ENCODE measurements around the gene MGAT2.
"Not testable (repeated sequence)": the region's sequence is repeated elsewhere in the genome, so short reads cannot be mapped to it uniquely, and the experiment has no call there.

Gene MGAT2

DNA sequence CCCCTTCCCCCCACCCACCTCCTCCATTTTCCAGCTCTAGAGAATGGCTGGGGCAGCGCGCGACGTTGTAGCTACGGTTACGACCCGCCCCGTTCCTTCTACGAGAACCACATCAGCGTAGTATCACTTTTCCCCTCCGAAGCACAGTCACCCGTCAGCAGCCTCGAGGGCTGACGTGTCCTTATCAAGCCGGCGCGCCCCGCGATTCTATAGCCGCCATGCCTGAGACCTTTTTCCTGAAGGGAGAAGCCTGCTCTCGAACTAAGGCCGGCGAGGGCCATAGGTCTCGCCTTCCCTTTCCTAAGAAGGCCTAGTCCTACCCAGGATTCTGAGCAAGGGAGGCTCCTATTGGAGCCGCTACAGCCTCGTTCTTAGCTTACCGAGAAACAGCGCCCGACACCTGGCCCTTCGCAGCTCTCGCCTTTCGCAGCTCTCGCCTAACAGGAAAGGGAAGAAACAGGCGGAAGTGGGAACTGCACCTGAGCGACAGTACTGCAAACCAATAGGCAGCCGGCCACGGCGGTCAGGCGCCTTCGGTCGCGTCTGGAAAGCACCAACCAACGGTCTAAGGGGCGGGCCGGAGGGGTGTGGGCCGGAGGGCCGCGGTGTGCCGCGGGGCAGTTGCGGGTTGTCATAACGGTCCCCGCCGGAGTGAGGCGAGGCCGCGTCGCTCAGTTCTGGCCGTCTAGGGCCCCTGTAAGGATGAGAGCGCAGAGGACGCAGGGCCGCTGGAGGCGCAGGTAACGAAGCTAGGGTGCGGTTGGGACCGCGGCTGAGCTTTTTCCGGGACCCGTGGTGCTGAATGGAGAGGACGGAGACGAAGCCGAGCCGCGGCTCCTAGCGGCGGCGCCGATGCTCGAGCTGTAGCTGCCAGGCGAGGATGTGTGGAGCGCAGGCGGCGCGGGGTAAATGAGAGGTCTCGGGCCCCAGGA, at the start of gene MGAT2, which contains the start of gene RPL36AL:
MGAT2 (plus strand) TSS at position 618 of the 932 bp plus-strand sequence. CDS start 470 bp downstream, outside the sequence.
RPL36AL (minus strand) TSS at position 445 of the 932 bp plus-strand sequence. CDS start 1,522 bp downstream, outside the sequence.
- peak; percentile 91 for DNase-seq (ENCODE audit: low spot score)

- no peak for DNase-seq (ENCODE audit: low spot score)
Observed at GRCh38 chr14:49574038-49574437, 46.6 kb upstream of the MGAT2 start.

GRCh38 chr14:49578141-49578540, 42.5 kb upstream of the MGAT2 start:
- DNase-seq (ENCODE audit: low spot score): no peak

GRCh38 chr14:49579841-49580240, 40.8 kb upstream of the MGAT2 start:
- no peak for DNase-seq (ENCODE audit: low spot score)

- no peak for DNase-seq (ENCODE audit: low spot score)
Observed at GRCh38 chr14:49581209-49582112, 39.1 kb upstream of the MGAT2 start.

DNA sequence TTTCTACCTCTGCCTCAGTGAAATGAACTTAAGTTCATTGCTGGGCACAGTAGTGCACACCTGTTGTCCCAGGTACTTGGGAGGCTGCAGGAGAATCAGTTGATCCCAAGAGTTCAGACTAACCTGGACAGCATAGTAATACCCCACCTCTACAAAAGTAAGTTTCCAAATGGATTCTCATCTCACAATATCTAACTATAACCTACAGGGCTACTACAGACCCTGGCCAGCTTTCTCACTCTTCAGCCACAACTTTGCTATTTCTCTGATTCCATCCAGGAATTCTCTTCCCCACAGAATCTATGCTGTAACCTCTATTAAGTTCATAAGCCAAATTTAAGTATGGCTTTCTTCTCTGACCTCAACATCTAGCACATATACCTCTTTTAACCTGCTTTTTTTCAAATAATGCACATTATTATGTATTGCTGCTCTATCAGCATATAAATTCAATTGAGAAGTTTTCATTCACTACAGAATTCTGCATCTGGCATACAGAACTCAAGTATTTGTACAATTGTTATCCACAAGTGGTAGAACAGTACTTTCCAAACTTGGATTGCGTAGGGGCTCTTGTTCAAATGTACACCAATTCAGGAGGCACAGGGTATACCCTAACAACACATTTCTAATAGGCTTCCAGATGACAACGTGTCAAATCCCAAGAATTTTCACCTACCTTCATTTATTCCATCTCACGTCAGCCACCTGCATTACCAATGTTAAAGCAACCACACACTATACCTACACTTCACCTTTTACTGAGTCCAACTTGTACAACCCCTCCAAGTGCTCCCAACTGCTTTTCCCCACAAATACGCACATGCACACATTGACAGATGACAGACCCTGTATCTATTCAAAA, 38.3 kb upstream of the MGAT2 start:
- no peak for DNase-seq (ENCODE audit: low spot score)

GRCh38 chr14:49583629-49584028, 37.0 kb upstream of the MGAT2 start:
- DNase-seq (ENCODE audit: low spot score): no peak

DNA sequence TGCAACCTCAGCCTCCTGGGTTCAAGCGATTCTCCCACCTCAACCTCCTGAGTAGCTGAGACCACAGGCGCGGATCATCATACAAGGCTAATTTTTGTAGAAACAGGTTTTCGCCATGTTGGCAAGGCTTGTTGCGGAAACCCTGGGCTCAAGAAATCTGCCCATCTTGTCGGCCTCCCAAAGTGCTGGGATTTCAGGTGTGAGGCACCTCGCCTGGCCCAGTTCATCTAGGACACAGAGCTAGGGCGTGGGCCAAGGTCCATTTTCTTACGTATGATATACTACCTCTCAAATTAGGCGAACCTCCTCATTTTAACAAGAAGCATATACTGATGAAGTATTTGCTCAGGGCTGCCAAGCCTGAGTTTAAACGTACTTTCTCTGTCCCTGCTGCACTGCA, 36.5 kb upstream of the MGAT2 start:
- no peak for DNase-seq (ENCODE audit: low spot score)

DNA sequence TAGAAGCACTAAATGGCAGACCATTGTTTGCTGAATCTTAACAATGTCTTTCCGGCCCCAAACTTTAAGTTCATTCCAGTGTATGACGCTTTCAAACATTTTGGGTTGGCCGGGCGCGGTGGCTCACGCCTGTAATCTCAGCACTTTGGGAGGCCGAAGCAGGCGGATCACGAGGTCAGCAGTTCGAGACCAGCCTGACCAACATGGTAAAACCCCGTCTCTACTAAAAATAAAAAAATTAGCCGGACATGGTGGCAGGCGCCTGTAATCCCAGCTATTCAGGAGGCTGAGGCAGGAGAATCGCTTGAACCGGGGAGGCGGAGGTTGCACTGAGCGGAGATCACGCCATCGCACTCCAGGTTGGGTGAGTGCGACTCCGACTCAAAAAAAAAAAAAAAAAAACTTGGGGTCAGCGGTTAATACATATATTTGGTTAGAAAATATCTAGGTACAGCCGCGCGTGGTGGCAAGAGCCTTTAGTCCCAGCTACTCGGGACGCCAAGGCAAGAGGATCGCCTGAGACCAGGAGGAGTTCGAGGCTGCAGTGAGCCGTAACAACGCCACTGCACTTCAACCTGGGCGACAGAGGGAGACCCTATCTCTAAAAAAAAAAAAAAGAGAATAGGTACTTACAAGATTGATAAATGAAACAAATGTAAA, 35.5 kb upstream of the MGAT2 start:
- DNase-seq (ENCODE audit: low spot score): not testable (repeated sequence)

DNA sequence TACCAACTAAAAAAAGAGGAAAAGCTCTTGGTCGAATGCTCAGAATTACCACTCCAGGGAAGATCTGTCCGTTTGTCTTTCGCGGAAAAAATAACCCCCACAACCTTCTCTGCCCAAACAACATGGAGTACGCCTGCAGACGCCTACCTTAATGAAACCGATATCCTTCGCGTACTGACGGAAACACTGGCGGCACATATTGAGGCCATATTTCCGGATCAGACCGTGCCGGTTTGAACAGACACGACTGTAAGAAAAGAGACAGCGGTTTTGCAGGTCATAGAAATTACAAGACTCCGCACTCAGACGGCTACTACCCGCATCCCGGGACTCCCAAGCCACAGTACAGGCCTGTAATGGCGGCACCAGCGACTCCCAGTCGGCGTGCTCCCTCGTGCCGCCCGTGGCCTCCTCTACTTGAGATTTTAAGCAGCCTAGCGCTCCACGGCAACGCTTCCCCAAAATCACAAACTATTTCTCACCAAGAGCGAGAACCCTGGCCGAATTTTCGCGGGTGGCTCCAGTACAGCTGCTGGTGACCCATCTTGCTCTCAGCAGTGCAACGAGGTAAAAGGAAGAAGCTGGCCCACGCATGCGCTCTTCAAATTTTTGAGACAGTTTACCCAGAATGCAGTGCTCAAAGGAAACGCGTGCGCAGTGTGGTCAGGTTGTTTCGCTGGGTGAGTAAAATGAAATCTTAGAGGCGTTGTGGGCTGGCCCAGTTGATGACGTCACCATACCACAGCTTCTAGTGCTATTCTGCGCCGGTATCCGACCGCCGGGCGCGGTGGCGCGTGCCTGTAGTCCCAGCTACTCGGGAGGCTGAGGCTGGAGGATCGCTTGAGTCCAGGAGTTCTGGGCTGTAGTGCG, 34.6 kb upstream of the MGAT2 start, which contains the start of gene RPS29:
RPS29 (minus strand) TSS at position 578 of the 870 bp plus-strand sequence; CDS start at position 544, 34 bp downstream.
- DNase-seq (ENCODE audit: low spot score): peak; percentile 99

- peak; percentile 62 for DNase-seq (ENCODE audit: low spot score)
Observed at GRCh38 chr14:49586673-49587460, 33.7 kb upstream of the MGAT2 start.

GRCh38 chr14:49589387-49589786, 31.2 kb upstream of the MGAT2 start:
- no peak for DNase-seq (ENCODE audit: low spot score)

- DNase-seq (ENCODE audit: low spot score): peak; percentile 85
Observed at GRCh38 chr14:49593016-49593415, 27.6 kb upstream of the MGAT2 start.

GRCh38 chr14:49594347-49595091, 26.1 kb upstream of the MGAT2 start:
- no peak for DNase-seq (ENCODE audit: low spot score)

GRCh38 chr14:49598189-49598484, 22.5 kb upstream of the MGAT2 start:
- no peak for DNase-seq (ENCODE audit: low spot score)

GRCh38 chr14:49598485-49599300, 21.9 kb upstream of the MGAT2 start, which contains the start of gene LRR1:
Gene LRR1, plus strand, starts transcription at chr14:49598940. Its CDS starts 81 bp downstream, at chr14:49599021.
- no peak for DNase-seq (ENCODE audit: low spot score)

DNA sequence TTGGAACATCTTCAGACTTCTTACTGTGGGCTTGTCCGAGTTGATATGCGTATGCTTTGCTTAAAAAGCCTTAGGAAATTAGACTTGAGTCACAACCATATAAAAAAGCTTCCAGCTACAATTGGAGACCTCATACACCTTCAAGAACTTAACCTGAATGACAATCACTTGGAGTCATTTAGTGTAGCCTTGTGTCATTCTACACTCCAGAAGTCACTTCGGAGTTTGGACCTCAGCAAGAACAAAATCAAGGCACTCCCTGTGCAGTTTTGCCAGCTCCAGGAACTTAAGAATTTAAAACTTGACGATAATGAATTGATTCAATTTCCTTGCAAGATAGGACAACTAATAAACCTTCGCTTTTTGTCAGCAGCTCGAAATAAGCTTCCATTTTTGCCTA, 13.0 kb upstream of the MGAT2 start:
- DNase-seq (ENCODE audit: low spot score): no peak

- DNase-seq (ENCODE audit: low spot score): no peak
Observed at GRCh38 chr14:49612251-49612650, 8.3 kb upstream of the MGAT2 start.
